Epithelial cell of esophagus (primary cell): ENCODE data around the gene DTX2.
"Not testable (repeated sequence)": the region's sequence is repeated elsewhere in the genome, so short reads cannot be mapped to it uniquely, and the experiment has no call there.

Experiments used
- DNase-seq: peaks from one replicate; pipeline ENCODE4 v3.0.0; 2010; ENCODE audit warnings: low read depth
- H3K4me3 ChIP-seq: 2 replicates; pipeline ENCODE4 v1.5.1; 2011; ENCODE audit warnings: mild to moderate bottlenecking, low read length, control low read depth

DTX2 gene

GRCh38 chr7:76476742-76477474 lies 15.4 kb downstream of the DTX2 start:
- peak; percentile 68 for DNase-seq
- not testable (repeated sequence) for H3K4me3 ChIP-seq

- DNase-seq: peak; percentile 18
- not testable (repeated sequence) for H3K4me3 ChIP-seq
These were observed 18.1 kb downstream of the DTX2 start for GRCh38 chr7:76479628-76480027.

GRCh38 chr7:76480403-76481253 lies 19.1 kb downstream of the DTX2 start:
- H3K4me3 ChIP-seq, DNase-seq: not testable (repeated sequence)

- H3K4me3 ChIP-seq, DNase-seq: not testable (repeated sequence)
These were observed 21.2 kb downstream of the DTX2 start for GRCh38 chr7:76482660-76483059.

- not testable (repeated sequence) for DNase-seq, H3K4me3 ChIP-seq
These were observed 21.6 kb downstream of the DTX2 start for GRCh38 chr7:76483081-76483480.

- not testable (repeated sequence) for H3K4me3 ChIP-seq
These were observed 22.9 kb downstream of the DTX2 start for GRCh38 chr7:76484456-76484855.

GRCh38 chr7:76485822-76486610 lies 24.5 kb downstream of the DTX2 start:
- not testable (repeated sequence) for H3K4me3 ChIP-seq, DNase-seq

More at GRCh38 chr7:76484456-76484855, 22.9 kb downstream of the DTX2 start:
- DNase-seq: not testable (repeated sequence)

GRCh38 chr7:76486618-76487017 lies 25.1 kb downstream of the DTX2 start:
- not testable (repeated sequence) for DNase-seq

GRCh38 chr7:76487969-76488368 lies 26.5 kb downstream of the DTX2 start:
- not testable (repeated sequence) for DNase-seq, H3K4me3 ChIP-seq

More at GRCh38 chr7:76486618-76487017, 25.1 kb downstream of the DTX2 start:
- H3K4me3 ChIP-seq: not testable (repeated sequence)

GRCh38 chr7:76492139-76492538 lies 30.6 kb downstream of the DTX2 start:
- H3K4me3 ChIP-seq, DNase-seq: not testable (repeated sequence)

- H3K4me3 ChIP-seq, DNase-seq: not testable (repeated sequence)
These were observed 34.2 kb downstream of the DTX2 start for GRCh38 chr7:76495717-76496116.

GRCh38 chr7:76497918-76498582 lies 36.5 kb downstream of the DTX2 start:
- DNase-seq, H3K4me3 ChIP-seq: not testable (repeated sequence)

- DNase-seq, H3K4me3 ChIP-seq: not testable (repeated sequence)
These were observed 37.2 kb downstream of the DTX2 start for GRCh38 chr7:76498583-76499200.

GRCh38 chr7:76499201-76499923 lies 37.9 kb downstream of the DTX2 start:
- DNase-seq, H3K4me3 ChIP-seq: not testable (repeated sequence)

GRCh38 chr7:76499924-76500241 lies 38.4 kb downstream of the DTX2 start:
- DNase-seq, H3K4me3 ChIP-seq: not testable (repeated sequence)

- H3K4me3 ChIP-seq: not testable (repeated sequence)
These were observed 40.7 kb downstream of the DTX2 start for GRCh38 chr7:76502224-76502623.

GRCh38 chr7:76502836-76503235 lies 41.3 kb downstream of the DTX2 start:
- DNase-seq, H3K4me3 ChIP-seq: not testable (repeated sequence)

More at GRCh38 chr7:76502224-76502623, 40.7 kb downstream of the DTX2 start:
- DNase-seq: not testable (repeated sequence)

GRCh38 chr7:76503244-76503643 lies 41.7 kb downstream of the DTX2 start:
- not testable (repeated sequence) for H3K4me3 ChIP-seq, DNase-seq
